Measurements from ENCODE around the gene RASEF. TPM values are rescaled to one million over a fixed set of nuclear protein-coding genes. Genes with fewer than 3 reads are reported as not detected.
A peak's percentile ranks its signal among the peaks of the same experiment; 100 is the strongest.

RASEF gene
- total RNA-seq, 4 donors from 2014 or later: under 0.01 to 0.42 (median 0.24) TPM

GRCh38 chr9:83056911-83057310, 6.0 kb downstream of the RASEF start:
- Histone ChIP-seq H3K4me3 (no peak overlapping the region), H3K4me1 (peaks cover 0 to 6% (median 3%) of the 10 kb centered on the region in 4 donors), H3K27ac (replicated peaks in 1 of 4) (no peak overlapping the region), H3K36me3 (no peaks in the 10 kb centered on the region), H3K27me3 (peaks cover 0 to 29% (median under 1%) of the 10 kb centered on the region in 4 donors), H3K9me3 (no peaks in the 10 kb centered on the region)
- intact Hi-C loops (cut with DNase I): no loop called here
- no peak for DNase-seq (ENCODE audit: extremely low spot score)
- WGBS: 92% methylated on average over 1 of the region's 1 CpG
- TF ChIP-seq, protein P1, sequence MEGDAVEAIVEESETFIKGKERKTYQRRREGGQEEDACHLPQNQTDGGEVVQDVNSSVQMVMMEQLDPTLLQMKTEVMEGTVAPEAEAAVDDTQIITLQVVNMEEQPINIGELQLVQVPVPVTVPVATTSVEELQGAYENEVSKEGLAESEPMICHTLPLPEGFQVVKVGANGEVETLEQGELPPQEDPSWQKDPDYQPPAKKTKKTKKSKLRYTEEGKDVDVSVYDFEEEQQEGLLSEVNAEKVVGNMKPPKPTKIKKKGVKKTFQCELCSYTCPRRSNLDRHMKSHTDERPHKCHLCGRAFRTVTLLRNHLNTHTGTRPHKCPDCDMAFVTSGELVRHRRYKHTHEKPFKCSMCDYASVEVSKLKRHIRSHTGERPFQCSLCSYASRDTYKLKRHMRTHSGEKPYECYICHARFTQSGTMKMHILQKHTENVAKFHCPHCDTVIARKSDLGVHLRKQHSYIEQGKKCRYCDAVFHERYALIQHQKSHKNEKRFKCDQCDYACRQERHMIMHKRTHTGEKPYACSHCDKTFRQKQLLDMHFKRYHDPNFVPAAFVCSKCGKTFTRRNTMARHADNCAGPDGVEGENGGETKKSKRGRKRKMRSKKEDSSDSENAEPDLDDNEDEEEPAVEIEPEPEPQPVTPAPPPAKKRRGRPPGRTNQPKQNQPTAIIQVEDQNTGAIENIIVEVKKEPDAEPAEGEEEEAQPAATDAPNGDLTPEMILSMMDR (IDR thresholded peaks at IDR 0.05): no peak
- TF ChIP-seq EP300 (IDR thresholded peaks at IDR 0.05): no peak
- TF ChIP-seq POLR2AphosphoS5 (IDR thresholded peaks at IDR 0.05): no peak

DNA sequence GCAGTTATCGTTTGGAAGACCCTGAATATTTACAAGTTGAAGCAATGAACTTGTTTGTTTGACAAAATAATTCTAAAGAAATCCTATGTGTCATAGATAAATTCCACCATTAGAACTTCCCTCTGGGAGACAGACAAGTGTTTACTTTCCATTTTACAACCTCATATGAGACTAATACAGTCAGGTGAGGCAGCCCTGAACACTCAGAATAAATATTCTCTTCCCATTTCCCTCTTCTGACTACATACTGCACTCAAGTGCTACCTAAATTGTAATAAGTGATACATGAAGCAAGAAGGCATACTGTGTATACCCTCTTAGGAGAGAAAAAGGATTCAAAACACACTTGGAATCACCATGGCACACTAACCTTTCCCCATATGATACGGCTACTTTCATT, 6.8 kb downstream of the RASEF start:
- H3K27me3 ChIP-seq: peaks cover 0 to 22% (median 0%) of the 10 kb centered on the region in 4 donors
- WGBS: 77% methylated on average over 2 of the region's 2 CpGs
- H3K9me3 ChIP-seq: no peaks in the 10 kb centered on the region
- no peaks in the 10 kb centered on the region for H3K4me1 ChIP-seq
- TF ChIP-seq POLR2A (IDR thresholded peaks at IDR 0.05; ENCODE audit: low read depth): no peak
- TF ChIP-seq, protein P1 (IDR thresholded peaks at IDR 0.05): no peak
- no peak for TF ChIP-seq EP300 (IDR thresholded peaks at IDR 0.05)
- TF ChIP-seq POLR2AphosphoS5 (IDR thresholded peaks at IDR 0.05): no peak
- no peak overlapping the region for H3K4me3 ChIP-seq
- no peaks in the 10 kb centered on the region for H3K36me3 ChIP-seq
- intact Hi-C loops (cut with DNase I): no loop called here
- no peak for DNase-seq (ENCODE audit: extremely low spot score)
- H3K27ac ChIP-seq (replicated peaks in 1 of 4): no peak overlapping the region

- intact Hi-C loops (cut with DNase I): no loop called here
- TF ChIP-seq, protein P1 (IDR thresholded peaks at IDR 0.05): no peak
- TF ChIP-seq POLR2A (IDR thresholded peaks at IDR 0.05; ENCODE audit: low read depth) (no peak), POLR2AphosphoS5 (IDR thresholded peaks at IDR 0.05) (no peak), EP300 (IDR thresholded peaks at IDR 0.05) (no peak)
- peak; percentile 62 for DNase-seq (ENCODE audit: extremely low spot score)
Measured at GRCh38 chr9:83047839-83048775, 14.8 kb downstream of the RASEF start.

DNA sequence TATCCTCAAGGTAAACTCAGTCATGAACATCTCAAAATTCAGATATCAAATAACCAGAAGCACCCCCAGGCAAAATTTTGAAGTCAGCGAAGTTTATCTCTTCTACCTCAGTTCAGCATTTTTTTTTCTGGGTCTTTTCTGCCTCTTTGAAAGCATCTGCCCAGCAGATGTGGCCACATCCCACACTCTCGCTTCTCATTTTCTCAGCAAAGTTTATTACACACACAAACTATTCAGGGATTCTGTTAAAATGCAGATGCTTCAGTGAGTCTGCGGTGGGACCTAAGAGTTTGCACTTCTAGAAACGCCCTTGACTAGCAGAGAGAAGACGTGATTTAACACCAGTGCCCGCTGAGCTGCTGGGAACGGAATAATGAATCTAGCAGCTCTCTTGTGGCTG, 19.3 kb downstream of the RASEF start:
- Histone ChIP-seq H3K4me3 (no peak overlapping the region), H3K27ac (replicated peaks in 1 of 4) (no peak overlapping the region), H3K36me3 (no peaks in the 10 kb centered on the region), H3K27me3 (peaks cover 0 to 3% (median 0%) of the 10 kb centered on the region in 4 donors), H3K9me3 (no peaks in the 10 kb centered on the region), H3K4me1 (no peaks in the 10 kb centered on the region)
- peak; percentile 34 for DNase-seq (ENCODE audit: extremely low spot score)
- WGBS: 30% methylated on average over 7 of the region's 7 CpGs
- intact Hi-C loops (cut with DNase I): no loop called here
- TF ChIP-seq, protein P1 (IDR thresholded peaks at IDR 0.05): no peak
- no peak for TF ChIP-seq EP300 (IDR thresholded peaks at IDR 0.05)

More at GRCh38 chr9:83047839-83048775, 14.8 kb downstream of the RASEF start:
- Histone ChIP-seq H3K4me1 (no peaks in the 10 kb centered on the region), H3K9me3 (no peaks in the 10 kb centered on the region), H3K27me3 (peaks cover 0 to 3% (median 0%) of the 10 kb centered on the region in 4 donors), H3K27ac (replicated peaks in 1 of 4) (no peak overlapping the region), H3K36me3 (no peaks in the 10 kb centered on the region), H3K4me3 (no peak overlapping the region)
- 36% methylated on average over 11 of the region's 11 CpGs for WGBS
